H9 (cell line): Measurements from ENCODE around the gene SH3RF3. TPM values are rescaled to one million over a fixed set of nuclear protein-coding genes. Genes with fewer than 3 reads are reported as not detected.
"Not testable (repeated sequence)": the region's sequence is repeated elsewhere in the genome, so short reads cannot be mapped to it uniquely, and the experiment has no call there.

Experiments
- DNase-seq: peaks from one replicate; pipeline ENCODE4 v3.0.0-alpha.2; 2017
- H2AFZ ChIP-seq: one replicate; pipeline ENCODE4 v1.6.1; 2013; ENCODE audit warnings: mild to moderate bottlenecking, low read length, control low read depth, moderate library complexity
- H2AK5ac ChIP-seq: 2 replicates; pipeline ENCODE4 v1.6.1; 2013; ENCODE audit warnings: low read length, control low read depth, mixed read lengths; ENCODE audit not compliant: insufficient read length
- H2BK120ac ChIP-seq: one replicate; pipeline ENCODE4 v1.6.1; 2013; ENCODE audit warnings: low read depth, mild to moderate bottlenecking, low read length, control low read depth, inconsistent platforms; ENCODE audit not compliant: poor library complexity, severe bottlenecking
- H2BK12ac ChIP-seq: 2 replicates; pipeline ENCODE4 v1.6.1; 2013; ENCODE audit warnings: low read length, control low read depth, mixed read lengths, low read depth; ENCODE audit not compliant: insufficient read length
- H2BK15ac ChIP-seq: 2 replicates; pipeline ENCODE4 v1.6.1; 2013; ENCODE audit warnings: low read depth, low read length, control low read depth
- H2BK20ac ChIP-seq: one replicate; pipeline ENCODE4 v1.6.1; 2013; ENCODE audit warnings: low read depth, mild to moderate bottlenecking, low read length, control low read depth, inconsistent platforms; ENCODE audit not compliant: poor library complexity, severe bottlenecking
- H2BK5ac ChIP-seq: 2 replicates; pipeline ENCODE4 v1.6.1; 2013; ENCODE audit warnings: low read length, control low read depth, mixed read lengths; ENCODE audit not compliant: insufficient read length
- H3K14ac ChIP-seq: 2 replicates; pipeline ENCODE4 v1.6.1; 2013; ENCODE audit warnings: low read length, control low read depth; ENCODE audit not compliant: insufficient read depth
- H3K18ac ChIP-seq: 2 replicates; pipeline ENCODE4 v1.6.1; 2013; ENCODE audit warnings: low read depth, mild to moderate bottlenecking, mixed read lengths, low read length, control low read depth; ENCODE audit not compliant: insufficient read length
- H3K23ac ChIP-seq: 2 replicates; pipeline ENCODE4 v1.6.1; 2013; ENCODE audit warnings: low read length, control low read depth, mixed read lengths, low read depth; ENCODE audit not compliant: insufficient read length
- H3K23me2 ChIP-seq: 2 replicates; pipeline ENCODE4 v1.6.1; 2013; ENCODE audit warnings: low read depth, mild to moderate bottlenecking, mixed read lengths, low read length, control low read depth; ENCODE audit not compliant: insufficient read length, poor library complexity, severe bottlenecking
- H3K27ac ChIP-seq: 2 replicates; pipeline ENCODE4 v1.5.1; 2013; ENCODE audit warnings: low read length, control low read depth, mixed read lengths, low read depth; ENCODE audit not compliant: insufficient read length
- H3K27me3 ChIP-seq: 2 replicates; pipeline ENCODE4 v1.6.1; 2013; ENCODE audit warnings: low read length, control low read depth, inconsistent platforms; ENCODE audit not compliant: insufficient read depth
- H3K4ac ChIP-seq: 2 replicates; pipeline ENCODE4 v1.6.1; 2013; ENCODE audit warnings: low read depth, mild to moderate bottlenecking, control low read depth, inconsistent platforms, low read length, moderate library complexity
- H3K4me1 ChIP-seq: 2 replicates; pipeline ENCODE4 v1.6.1; 2013; ENCODE audit warnings: low read length, control low read depth, inconsistent platforms; ENCODE audit not compliant: insufficient read depth
- H3K4me2 ChIP-seq: 2 replicates; pipeline ENCODE4 v1.6.1; 2013; ENCODE audit warnings: low read length, control low read depth, mixed read lengths; ENCODE audit not compliant: insufficient read length, insufficient read depth
- H3K56ac ChIP-seq: 2 replicates; pipeline ENCODE4 v1.6.1; 2013; ENCODE audit warnings: low read depth, mild to moderate bottlenecking, mixed read lengths, low read length, control low read depth; ENCODE audit not compliant: insufficient read length
- H3K79me1 ChIP-seq: 2 replicates; pipeline ENCODE4 v1.6.1; 2013; ENCODE audit warnings: low read depth, mild to moderate bottlenecking, moderate library complexity, low read length, control low read depth, inconsistent platforms; ENCODE audit not compliant: insufficient read depth, poor library complexity, severe bottlenecking
- H3K79me2 ChIP-seq: 2 replicates; pipeline ENCODE4 v1.6.1; 2013; ENCODE audit warnings: low read length, control low read depth, inconsistent platforms; ENCODE audit not compliant: insufficient read depth
- H3K9ac ChIP-seq: 2 replicates; pipeline ENCODE4 v1.6.1; 2013; ENCODE audit warnings: low read length, control low read depth, mixed read lengths; ENCODE audit not compliant: insufficient read length; ENCODE audit errors: extremely low read depth
- H3K9me3 ChIP-seq: one replicate; pipeline ENCODE4 v1.6.1; 2013; ENCODE audit warnings: low read depth, low read length, inconsistent platforms; ENCODE audit not compliant: control insufficient read depth
- H3T11ph ChIP-seq: one replicate; pipeline ENCODE4 v1.6.1; 2013; ENCODE audit warnings: mild to moderate bottlenecking, low read length, control low read depth, inconsistent platforms
- H4K20me1 ChIP-seq: one replicate; pipeline ENCODE4 v1.6.1; 2013; ENCODE audit not compliant: control insufficient read depth, insufficient read length, insufficient read depth
- H4K5ac ChIP-seq: 2 replicates; pipeline ENCODE4 v1.6.1; 2013; ENCODE audit warnings: low read depth, mild to moderate bottlenecking, mixed read lengths, low read length, control low read depth; ENCODE audit not compliant: insufficient read length
- H4K8ac ChIP-seq: replicated peaks from 2 replicates; pipeline ENCODE4 v1.6.1; 2013; ENCODE audit warnings: low read length, control low read depth, mixed read lengths, low read depth; ENCODE audit not compliant: insufficient read length
- H4K91ac ChIP-seq: 2 replicates; pipeline ENCODE4 v1.6.1; 2013; ENCODE audit warnings: low read depth, mild to moderate bottlenecking, moderate library complexity, mixed read lengths, low read length, control low read depth; ENCODE audit not compliant: insufficient read length
- H3K27ac Mint-ChIP-seq, 3 experiments: 2 replicates in 2 of 3; 3 replicates in 1 of 3; pipeline ENCODE4 v1.8.0; 2020 to 2021; ENCODE audit warnings: mixed read lengths in 3 of 3, mild to moderate bottlenecking in 1 of 3, moderate library complexity in 1 of 3
- H3K27me3 Mint-ChIP-seq: 2 replicates; pipeline ENCODE4 v1.8.0; 2021; ENCODE audit warnings: low read depth, mild to moderate bottlenecking, moderate library complexity, mixed read lengths
- H3K36me3 Mint-ChIP-seq, 3 experiments: 2 replicates in 2 of 3; 3 replicates in 1 of 3; pipeline ENCODE4 v1.8.0; 2020 to 2021; ENCODE audit warnings: low read depth in 3 of 3, mixed read lengths in 3 of 3; ENCODE audit not compliant: insufficient read depth in 1 of 3
- H3K4me1 Mint-ChIP-seq, 2 experiments: 2 replicates each; pipeline ENCODE4 v1.8.0; 2020; ENCODE audit warnings: mixed read lengths in 2 of 2
- H3K4me3 Mint-ChIP-seq, 2 experiments: 2 replicates in 1 of 2; 3 replicates in 1 of 2; pipeline ENCODE4 v1.8.0; 2020 to 2021; ENCODE audit warnings: mild to moderate bottlenecking in 2 of 2, mixed read lengths in 2 of 2, moderate library complexity in 1 of 2
- H3K9me3 Mint-ChIP-seq, 2 experiments: 2 replicates in 1 of 2; 3 replicates in 1 of 2; pipeline ENCODE4 v1.8.0; 2020; ENCODE audit warnings: mild to moderate bottlenecking in 2 of 2, mixed read lengths in 2 of 2, moderate library complexity in 1 of 2
- CTCF ChIP-seq: fragments of 200-600 bp; sonication (generic); conservative IDR thresholded peaks from 3 replicates; pipeline ENCODE4 v1.8.0; 2021; ENCODE audit warnings: antibody characterized with exemption, mild to moderate bottlenecking
- WGBS: extraction: QIAGEN DNeasy Blood & Tissue Kit; methylation state at CpG from one replicate; pipeline ENCODE4 v1.1.7; 2013; ENCODE audit warnings: missing lambda C conversion rate, low lambda C conversion rate, mixed read lengths; ENCODE audit not compliant: insufficient read length; ENCODE audit errors: extremely low coverage; 5-methylcytosine and 5-hydroxymethylcytosine counted together
- total RNA-seq: library from RNA; stranded (reverse); gene quantifications from 2 replicates; pipeline ENCODE4 v1.2.1, GENCODE V29; 2021

The SH3RF3 gene
- total RNA-seq, 1 experiment from 2014 or later = 0.46 TPM

DNA sequence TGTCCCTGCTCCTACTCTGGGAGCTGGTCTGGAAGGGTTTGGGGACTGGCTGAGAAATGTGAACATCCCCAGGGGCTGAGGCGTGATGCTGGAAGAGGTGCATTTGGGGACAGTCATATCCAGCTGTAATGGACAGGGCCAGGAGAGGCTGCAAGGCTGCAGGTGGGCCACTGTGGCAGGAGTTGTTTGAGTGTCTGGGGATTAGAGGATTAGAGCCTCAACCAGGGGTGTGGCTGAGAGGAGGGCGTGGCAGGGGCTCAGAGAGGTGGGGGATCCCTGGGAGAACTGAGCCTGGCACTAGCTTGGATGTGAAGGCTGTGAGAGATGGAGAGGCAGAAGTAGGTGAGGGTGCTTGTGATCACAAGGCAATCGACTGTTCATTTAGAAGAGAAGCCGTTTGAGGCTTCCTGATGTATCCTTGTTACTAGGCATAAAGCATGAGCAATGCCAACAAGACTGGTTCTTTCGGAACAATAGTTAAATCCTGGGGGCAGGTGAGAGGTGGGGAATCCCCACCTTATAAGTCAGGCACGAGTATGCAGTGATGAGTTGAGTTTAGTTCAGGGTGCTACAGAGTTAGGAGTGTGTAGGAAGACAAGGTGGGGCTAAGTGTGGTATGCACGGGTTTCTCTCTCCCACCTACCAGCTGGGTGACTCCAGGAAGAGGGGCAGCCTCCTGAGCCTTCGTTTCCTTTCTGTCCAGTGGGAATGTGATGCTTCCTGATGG, 31.9 kb downstream of the SH3RF3 start:
- no peak overlapping the region for H2BK15ac ChIP-seq
- H3T11ph ChIP-seq = no peak overlapping the region
- no peak overlapping the region for H2BK5ac ChIP-seq
- no peaks in the 10 kb centered on the region for H3K9me3 ChIP-seq
- H2BK20ac ChIP-seq = no peak overlapping the region
- no peaks in the 10 kb centered on the region for H3K9me3 Mint-ChIP-seq
- peaks cover 18 to 20% of the 10 kb centered on the region in 2 experiments for H3K4me1 Mint-ChIP-seq
- no peak overlapping the region for H3K4me3 Mint-ChIP-seq
- H3K79me2 ChIP-seq = no peaks in the 10 kb centered on the region
- no peak overlapping the region for H2AK5ac ChIP-seq
- H3K56ac ChIP-seq = no peak overlapping the region
- no CpG with 5 or more reads among the region's 8 CpGs for WGBS
- DNase-seq = no peak
- no peak overlapping the region for H3K23ac ChIP-seq
- H4K20me1 ChIP-seq = no peaks in the 10 kb centered on the region
- no peak overlapping the region for H3K27ac ChIP-seq
- no peaks in the 10 kb centered on the region for H3K23me2 ChIP-seq
- no peak overlapping the region for H2BK120ac ChIP-seq
- no peak overlapping the region for H4K5ac ChIP-seq
- H2BK12ac ChIP-seq = no peak overlapping the region
- H3K4me1 ChIP-seq = peaks cover 2% of the 10 kb centered on the region; the same call in 1 of the 2 replicates
- H3K27me3 Mint-ChIP-seq = no peaks in the 10 kb centered on the region; the same call in 1 of the 2 replicates
- H4K8ac ChIP-seq = no peak overlapping the region
- H3K27me3 ChIP-seq = no peaks in the 10 kb centered on the region
- H3K18ac ChIP-seq = no peak overlapping the region
- H3K4me2 ChIP-seq = no peak overlapping the region
- no peaks in the 10 kb centered on the region for H3K79me1 ChIP-seq
- no peak overlapping the region for H4K91ac ChIP-seq
- no peak overlapping the region for H3K14ac ChIP-seq
- TF ChIP-seq CTCF = no peak
- peak overlapping the region in 1 of 3 experiments; percentile 57; a peak in 1 of 7 replicates for H3K27ac Mint-ChIP-seq
- H3K4ac ChIP-seq = no peak overlapping the region
- H2AFZ ChIP-seq = no peak overlapping the region
- H3K36me3 Mint-ChIP-seq = no peaks in the 10 kb centered on the region
- no peak overlapping the region for H3K9ac ChIP-seq

DNA sequence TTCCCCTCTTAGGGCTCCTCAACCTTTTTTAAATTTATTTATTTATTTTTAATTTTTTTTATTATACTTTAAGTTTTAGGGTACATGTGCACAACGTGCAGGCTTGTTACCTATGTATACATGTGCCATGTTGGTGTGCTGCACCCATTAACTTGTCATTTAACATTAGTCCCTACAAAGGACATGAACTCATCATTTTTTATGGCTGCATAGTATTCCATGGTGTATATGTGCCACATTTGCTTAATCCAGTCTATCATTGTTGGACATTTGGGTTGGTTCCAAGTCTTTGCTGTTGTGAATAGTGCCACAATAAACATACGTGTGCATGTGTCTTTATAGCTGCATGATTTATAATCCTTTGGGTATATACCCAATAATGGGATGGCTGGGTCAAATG, 33.4 kb downstream of the SH3RF3 start:
- not testable (repeated sequence) for H2BK5ac ChIP-seq, H3K14ac ChIP-seq, H3K56ac ChIP-seq, H2BK120ac ChIP-seq, H3K36me3 Mint-ChIP-seq, H2BK12ac ChIP-seq, H3T11ph ChIP-seq, H3K79me1 ChIP-seq, H3K4ac ChIP-seq, DNase-seq, H3K23ac ChIP-seq, H3K27ac ChIP-seq, H3K18ac ChIP-seq, H2AFZ ChIP-seq, H3K4me1 ChIP-seq, H2BK15ac ChIP-seq, H4K20me1 ChIP-seq, H2AK5ac ChIP-seq, H4K5ac ChIP-seq, H3K27me3 Mint-ChIP-seq, H3K9me3 ChIP-seq, H3K27me3 ChIP-seq, H3K4me3 Mint-ChIP-seq, H4K8ac ChIP-seq, H3K9ac ChIP-seq, H3K23me2 ChIP-seq, H3K9me3 Mint-ChIP-seq, H3K4me2 ChIP-seq, H4K91ac ChIP-seq, H2BK20ac ChIP-seq, H3K79me2 ChIP-seq, H3K27ac Mint-ChIP-seq
- no CpG with 5 or more reads among the region's 2 CpGs for WGBS
- H3K4me1 Mint-ChIP-seq = peaks cover 14 to 15% of the 10 kb centered on the region in 2 experiments
